ENCODE results near the gene DNAJC8. TPM values are rescaled to one million over a fixed set of nuclear protein-coding genes. Genes with fewer than 3 reads are reported as not detected.

Gene DNAJC8
- total and polyA plus RNA-seq, 10 of the 15 experiments (the other 5 are each of a cell fraction or from before 2014, with no cell fraction given): 91.2 to 296 (median 152) TPM

- TF ChIP-seq, protein P1, sequence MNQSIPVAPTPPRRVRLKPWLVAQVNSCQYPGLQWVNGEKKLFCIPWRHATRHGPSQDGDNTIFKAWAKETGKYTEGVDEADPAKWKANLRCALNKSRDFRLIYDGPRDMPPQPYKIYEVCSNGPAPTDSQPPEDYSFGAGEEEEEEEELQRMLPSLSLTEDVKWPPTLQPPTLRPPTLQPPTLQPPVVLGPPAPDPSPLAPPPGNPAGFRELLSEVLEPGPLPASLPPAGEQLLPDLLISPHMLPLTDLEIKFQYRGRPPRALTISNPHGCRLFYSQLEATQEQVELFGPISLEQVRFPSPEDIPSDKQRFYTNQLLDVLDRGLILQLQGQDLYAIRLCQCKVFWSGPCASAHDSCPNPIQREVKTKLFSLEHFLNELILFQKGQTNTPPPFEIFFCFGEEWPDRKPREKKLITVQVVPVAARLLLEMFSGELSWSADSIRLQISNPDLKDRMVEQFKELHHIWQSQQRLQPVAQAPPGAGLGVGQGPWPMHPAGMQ (IDR thresholded peaks at IDR 0.05; ENCODE audit: borderline replicate concordance): no peak
- TF ChIP-seq CBFB (IDR thresholded peaks at IDR 0.05; ENCODE audit: low read depth) (0 out of 2 replicates have a peak, but pooled peaks have one; percentile 5), RB1 (IDR thresholded peaks at IDR 0.05; ENCODE audit: borderline replicate concordance) (peak; percentile 33; the same call in 1 of the 2 replicates), YY1 (IDR thresholded peaks at IDR 0.05; ENCODE audit: low read depth, low read length) (no peak; the same call in 1 of the 2 replicates), PML (IDR thresholded peaks at IDR 0.05; ENCODE audit: low read length) (peak; percentile 53; the same call in 1 of the 2 replicates), NFYB (IDR thresholded peaks at IDR 0.05; ENCODE audit: insufficient read depth, low read depth, low read length) (no peak), POLR2AphosphoS2 (IDR thresholded peaks at IDR 0.05; ENCODE audit: low read depth, low read length) (no peak), PBX3 (IDR thresholded peaks at IDR 0.05; ENCODE audit: insufficient replicate concordance, low read depth, low read length) (peak; percentile 36)
Measured at GRCh38 chr1:28199328-28200233, 33.2 kb downstream of the DNAJC8 start (continued).

All from GM12878 (cell line).